Measurements from ENCODE around the gene TSC22D2. TPM values are rescaled to one million over a fixed set of nuclear protein-coding genes. Genes with fewer than 3 reads are reported as not detected.

The TSC22D2 gene
- total and polyA plus RNA-seq, 10 of the 15 experiments (the other 5 are each of a cell fraction or from before 2014, with no cell fraction given): 7.4 to 19.4 (median 10.9) TPM

DNA sequence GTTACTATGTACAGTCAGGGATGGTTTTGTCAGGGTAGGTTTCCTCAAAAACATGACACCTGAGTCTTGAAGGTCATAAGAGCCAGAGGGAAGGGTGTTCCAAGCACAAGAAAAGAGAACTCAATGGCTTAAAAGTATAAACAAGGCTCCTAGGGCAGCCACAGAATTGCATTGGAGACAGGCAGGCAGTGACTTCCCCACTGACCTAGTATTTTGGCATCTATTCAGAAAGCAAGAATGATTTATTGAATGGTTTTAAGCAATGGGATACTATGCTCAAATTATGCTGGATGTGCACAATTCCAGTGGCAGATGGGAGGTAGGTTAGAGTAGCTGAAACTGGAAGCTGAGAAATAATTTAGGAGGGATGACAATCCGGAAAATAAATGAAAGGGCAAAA is 54.0 kb downstream of the TSC22D2 start:
- WGBS (ENCODE audit: insufficient coverage, insufficient replicate concordance, low lambda C conversion rate, missing lambda C conversion rate): 94% methylated on average over 1 of the region's 1 CpG
- in situ Hi-C loops (cut with MboI): no loop called here
- no peak for ATAC-seq

More for the DNA sequence above, 54.0 kb downstream of the TSC22D2 start:
- Histone ChIP-seq H3K27me3 (replicated peaks in 1 of 2; ENCODE audit: control insufficient read depth in 2 of 2, insufficient read depth in 2 of 2, low read length in 1 of 2) (no peaks in the 10 kb centered on the region), H2AFZ (ENCODE audit: control insufficient read depth, low read depth, low read length) (no peak overlapping the region), H3K9ac (ENCODE audit: control insufficient read depth, insufficient read depth, low read length) (no peak overlapping the region), H3K79me2 (ENCODE audit: control insufficient read depth, insufficient read depth, low read length) (no peaks in the 10 kb centered on the region), H3K4me3 (no peak overlapping the region), H3K4me1 (ENCODE audit: control insufficient read depth, insufficient read depth, low read length) (no peaks in the 10 kb centered on the region), H3K36me3 (ENCODE audit: control insufficient read depth in 2 of 2, insufficient read depth in 2 of 2, low read length in 1 of 2) (peaks cover 0 to 5% of the 10 kb centered on the region in 2 experiments; a peak in 1 of 4 replicates), H3K4me2 (ENCODE audit: control insufficient read depth, insufficient read depth) (no peak overlapping the region), H3K9me3 (replicated peaks; ENCODE audit: control insufficient read depth, insufficient read depth, low read length) (no peaks in the 10 kb centered on the region), H4K20me1 (ENCODE audit: control insufficient read depth, insufficient read depth) (no peaks in the 10 kb centered on the region), H3K27ac (ENCODE audit: control insufficient read depth, insufficient read depth) (no peak overlapping the region)
- SMC1A ChIA-PET (ENCODE audit: uncharacterized antibody, unreplicated experiment): interaction anchor here (0.6 to 1.3 kb wide), 4 partner anchors 14 to 269 kb away, joined by 3 to 4 read pairs (median 3); no protein-coding TSS in a partner anchor
- RAD21 ChIA-PET (ENCODE audit: unreplicated experiment): no interaction called here
- CTCF ChIA-PET: interaction anchor here (1.0 to 1.1 kb wide), 2 partner anchors 242 to 526 kb away, joined by 3 read pairs; no protein-coding TSS in a partner anchor
- no peak for DNase-seq (ENCODE audit: low read depth, low spot score)
- BruUV-seq (replicated peaks): no TSS peak
- POLR2A ChIA-PET: interaction anchor here (0.7 kb wide), 2 partner anchors 8 to 45 kb away, joined by 3 to 5 read pairs; no protein-coding TSS in a partner anchor
- TF ChIP-seq ZNF207 (IDR thresholded peaks at IDR 0.05; ENCODE audit: borderline replicate concordance): no peak
- no peak for TF ChIP-seq LARP7 (IDR thresholded peaks at IDR 0.05)
- no peak for TF ChIP-seq ETV6 (conservative IDR thresholded peaks at IDR 0.05 in 1 of 2, IDR thresholded peaks at IDR 0.05 in 1 of 2; ENCODE audit: borderline replicate concordance in 1 of 2, low read depth in 1 of 2)
- TF ChIP-seq HDAC2 (IDR thresholded peaks at IDR 0.05): no peak
- TF ChIP-seq CBX3 (IDR thresholded peaks at IDR 0.05; ENCODE audit: borderline replicate concordance, low read depth): no peak
- no peak for TF ChIP-seq EZH2 (IDR thresholded peaks at IDR 0.05; ENCODE audit: borderline replicate concordance, control insufficient read depth, low read depth, low read length)
- TF ChIP-seq POLR2A (IDR thresholded peaks at IDR 0.05; ENCODE audit: low read depth, low read length): no peak
- TF ChIP-seq NFXL1 (IDR thresholded peaks at IDR 0.05; ENCODE audit: borderline replicate concordance): no peak
- no peak for TF ChIP-seq PBX3 (IDR thresholded peaks at IDR 0.05; ENCODE audit: insufficient replicate concordance, low read depth, low read length)
- no peak for TF ChIP-seq EGR1 (IDR thresholded peaks at IDR 0.05; ENCODE audit: borderline replicate concordance in 1 of 2, low read depth in 2 of 2, low read length in 2 of 2)
- no peak for TF ChIP-seq ZZZ3 (IDR thresholded peaks at IDR 0.05; ENCODE audit: control insufficient read depth, insufficient read length, low read depth)
- intact Hi-C loops (cut with micrococcal nuclease; ENCODE audit: unreplicated experiment): no loop called here
- FAIRE-seq: no peak

All from GM12878 (cell line).